ENCODE data around the gene WDR53.

GRCh38 chr3:196546537-196546936 lies 21.8 kb downstream of the WDR53 start:
- TF ChIP-seq POLR2A (IDR thresholded peaks at IDR 0.05), result no peak
- TF ChIP-seq, protein P1, sequence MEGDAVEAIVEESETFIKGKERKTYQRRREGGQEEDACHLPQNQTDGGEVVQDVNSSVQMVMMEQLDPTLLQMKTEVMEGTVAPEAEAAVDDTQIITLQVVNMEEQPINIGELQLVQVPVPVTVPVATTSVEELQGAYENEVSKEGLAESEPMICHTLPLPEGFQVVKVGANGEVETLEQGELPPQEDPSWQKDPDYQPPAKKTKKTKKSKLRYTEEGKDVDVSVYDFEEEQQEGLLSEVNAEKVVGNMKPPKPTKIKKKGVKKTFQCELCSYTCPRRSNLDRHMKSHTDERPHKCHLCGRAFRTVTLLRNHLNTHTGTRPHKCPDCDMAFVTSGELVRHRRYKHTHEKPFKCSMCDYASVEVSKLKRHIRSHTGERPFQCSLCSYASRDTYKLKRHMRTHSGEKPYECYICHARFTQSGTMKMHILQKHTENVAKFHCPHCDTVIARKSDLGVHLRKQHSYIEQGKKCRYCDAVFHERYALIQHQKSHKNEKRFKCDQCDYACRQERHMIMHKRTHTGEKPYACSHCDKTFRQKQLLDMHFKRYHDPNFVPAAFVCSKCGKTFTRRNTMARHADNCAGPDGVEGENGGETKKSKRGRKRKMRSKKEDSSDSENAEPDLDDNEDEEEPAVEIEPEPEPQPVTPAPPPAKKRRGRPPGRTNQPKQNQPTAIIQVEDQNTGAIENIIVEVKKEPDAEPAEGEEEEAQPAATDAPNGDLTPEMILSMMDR (IDR thresholded peaks at IDR 0.05), result no peak
- TF ChIP-seq EP300 (IDR thresholded peaks at IDR 0.05; ENCODE audit: low read depth), result no peak

Measured in transverse colon (tissue), 3 donors.